OCI-LY7 (cell line): Measurements from ENCODE around the gene RMND5B. TPM values are rescaled to one million over a fixed set of nuclear protein-coding genes. Genes with fewer than 3 reads are reported as not detected.

Experiments
- BruUV-seq: library from RNA; stranded (reverse); fragments of 400-500 nt; replicated peaks from 2 replicates; lab custom pipeline; 2021; lab: Mats Ljungman, UMichigan
- CTCF ChIA-PET: fragments of 300-600 bp; sonication (Branson Sonifier 250); formaldehyde crosslinking; loops from one replicate; lab custom pipeline; 2022; ENCODE audit warnings: antibody characterized with exemption; ENCODE audit not compliant: unreplicated experiment; lab: Charles Lee
- POLR2A ChIA-PET: fragments of 300-600 bp; sonication (Branson Sonifier 250); formaldehyde crosslinking; loops from one replicate; lab custom pipeline; 2022; ENCODE audit warnings: antibody characterized with exemption; lab: Charles Lee
- DNase-seq: peaks from one replicate; pipeline ENCODE4 v3.0.0-alpha.2; 2015; ENCODE audit warnings: low spot score
- H2AFZ ChIP-seq: fragments of 200-600 bp; sonication (generic), shearing (Covaris generic); 2 replicates; pipeline ENCODE4 v1.6.1; 2014; ENCODE audit warnings: mild to moderate bottlenecking, antibody characterized with exemption, low read length, moderate library complexity
- H3K27ac ChIP-seq: fragments of 200-600 bp; sonication (generic); 2 replicates; pipeline ENCODE4 v1.5.1; 2014; ENCODE audit warnings: mixed run types, low read depth, mild to moderate bottlenecking, moderate library complexity, low read length, inconsistent platforms; ENCODE audit not compliant: poor library complexity, severe bottlenecking
- H3K36me3 ChIP-seq: fragments of 200-600 bp; sonication (generic); 2 replicates; pipeline ENCODE4 v1.6.1; 2014; ENCODE audit warnings: mild to moderate bottlenecking, antibody characterized with exemption, low read length, moderate library complexity, mixed read lengths; ENCODE audit not compliant: insufficient read depth
- H3K4me1 ChIP-seq: fragments of 200-600 bp; sonication (generic); 2 replicates; pipeline ENCODE4 v1.5.1; 2014; ENCODE audit warnings: mild to moderate bottlenecking, low read length; ENCODE audit not compliant: insufficient read depth, poor library complexity, severe bottlenecking
- H3K4me2 ChIP-seq: fragments of 200-600 bp; sonication (generic); 2 replicates; pipeline ENCODE4 v1.6.1; 2014; ENCODE audit warnings: mild to moderate bottlenecking, low read length
- H3K4me3 ChIP-seq: fragments of 200-600 bp; sonication (generic); 2 replicates; pipeline ENCODE4 v1.5.1; 2014; ENCODE audit warnings: mild to moderate bottlenecking, low read depth, low read length; ENCODE audit not compliant: poor library complexity, severe bottlenecking
- H3K79me2 ChIP-seq: fragments of 200-600 bp; sonication (generic); 2 replicates; pipeline ENCODE4 v1.6.1; 2016; ENCODE audit warnings: low read depth, mild to moderate bottlenecking, low read length, moderate library complexity, mixed read lengths; ENCODE audit not compliant: insufficient read depth
- H3K9me2 ChIP-seq: fragments of 200-600 bp; sonication (generic); 2 replicates; pipeline ENCODE4 v1.6.1; 2016; ENCODE audit warnings: mild to moderate bottlenecking, low read length, mixed read lengths; ENCODE audit not compliant: insufficient read depth
- H3K9me3 ChIP-seq: fragments of 200-600 bp; sonication (generic); 2 replicates; pipeline ENCODE4 v1.6.1; 2014; ENCODE audit warnings: mild to moderate bottlenecking, mixed run types, low read length, mixed read lengths
- H4K20me1 ChIP-seq: fragments of 200-600 bp; sonication (generic); 2 replicates; pipeline ENCODE4 v1.6.1; 2014; ENCODE audit warnings: mild to moderate bottlenecking, antibody characterized with exemption, low read length, moderate library complexity, mixed read lengths; ENCODE audit not compliant: insufficient read depth
- EZH2phosphoT487 ChIP-seq: fragments of 200-600 bp; sonication (generic); IDR thresholded peaks from 2 replicates; pipeline ENCODE4 v1.6.1; 2018; ENCODE audit warnings: low read depth, borderline replicate concordance, mild to moderate bottlenecking, mixed run types, antibody characterized with exemption, low read length, moderate library complexity, mixed read lengths
- intact Hi-C: fragments of 100-400 bp; cut with micrococcal nuclease; formaldehyde crosslinking; loops from one replicate; pipeline ENCODE4 v1.10.0; 2022; ENCODE audit not compliant: unreplicated experiment
- total RNA-seq, 2 experiments: library from RNA; depleted of rRNA in 1 of 2; stranded (reverse); fragments of >200 nt in 1 of 2; shearing (Covaris generic) in 1 of 2; gene quantifications; 2 replicates each; pipeline ENCODE4 v1.2.3, GENCODE V29; 2014 to 2022
- TF ChIP-seq, protein P1 (sequence below): fragments of 200-600 bp; sonication (generic); conservative IDR thresholded peaks from 2 replicates; pipeline ENCODE4 v1.5.1; 2014; ENCODE audit warnings: mild to moderate bottlenecking, antibody characterized with exemption, low read length, moderate library complexity, mixed read lengths

The RMND5B gene
- total RNA-seq, 2 experiments from 2014 or later, result 63.2 to 68.3 TPM

DNA sequence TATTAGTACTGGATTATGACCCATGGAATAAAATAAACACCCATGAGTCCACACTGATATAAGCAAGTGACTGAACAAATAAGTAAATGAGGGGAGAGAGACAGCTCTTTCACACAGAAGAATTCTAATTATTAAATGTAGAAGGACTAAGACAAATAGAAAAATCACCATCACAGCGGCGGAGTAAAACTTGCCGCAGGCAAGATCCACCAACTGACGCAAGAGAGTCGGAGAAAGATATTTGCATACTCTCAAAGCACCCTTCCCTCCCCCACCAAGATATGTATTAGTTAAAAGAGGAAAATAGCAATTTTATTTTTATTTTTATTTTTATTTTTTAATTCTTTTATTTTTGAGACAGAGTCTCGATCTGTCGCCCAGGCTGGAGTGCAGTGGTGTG, 32.1 kb upstream of the RMND5B start:
- CTCF ChIA-PET, result no interaction called here

DNA sequence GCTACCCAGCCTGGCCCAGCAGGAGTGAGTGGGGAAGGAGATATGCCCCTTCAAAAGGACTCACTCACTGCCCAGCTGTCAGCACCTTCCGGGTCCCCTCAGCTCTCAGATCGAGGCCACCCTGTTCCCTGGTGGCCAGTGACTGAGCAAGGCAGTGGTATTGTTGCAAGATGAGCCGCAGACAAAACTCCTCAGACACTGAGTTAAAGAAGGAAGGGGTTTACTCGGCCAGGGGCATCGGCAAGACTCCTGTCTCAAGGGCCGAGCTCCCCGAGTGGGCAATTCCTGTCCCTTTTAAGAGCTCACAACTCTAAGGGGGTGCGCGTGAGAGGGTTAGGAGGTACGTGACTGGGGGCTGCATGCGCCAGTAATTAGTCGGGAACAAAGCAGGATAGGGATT, 27.2 kb upstream of the RMND5B start:
- no peak for TF ChIP-seq EZH2phosphoT487
- TF ChIP-seq, protein P1, sequence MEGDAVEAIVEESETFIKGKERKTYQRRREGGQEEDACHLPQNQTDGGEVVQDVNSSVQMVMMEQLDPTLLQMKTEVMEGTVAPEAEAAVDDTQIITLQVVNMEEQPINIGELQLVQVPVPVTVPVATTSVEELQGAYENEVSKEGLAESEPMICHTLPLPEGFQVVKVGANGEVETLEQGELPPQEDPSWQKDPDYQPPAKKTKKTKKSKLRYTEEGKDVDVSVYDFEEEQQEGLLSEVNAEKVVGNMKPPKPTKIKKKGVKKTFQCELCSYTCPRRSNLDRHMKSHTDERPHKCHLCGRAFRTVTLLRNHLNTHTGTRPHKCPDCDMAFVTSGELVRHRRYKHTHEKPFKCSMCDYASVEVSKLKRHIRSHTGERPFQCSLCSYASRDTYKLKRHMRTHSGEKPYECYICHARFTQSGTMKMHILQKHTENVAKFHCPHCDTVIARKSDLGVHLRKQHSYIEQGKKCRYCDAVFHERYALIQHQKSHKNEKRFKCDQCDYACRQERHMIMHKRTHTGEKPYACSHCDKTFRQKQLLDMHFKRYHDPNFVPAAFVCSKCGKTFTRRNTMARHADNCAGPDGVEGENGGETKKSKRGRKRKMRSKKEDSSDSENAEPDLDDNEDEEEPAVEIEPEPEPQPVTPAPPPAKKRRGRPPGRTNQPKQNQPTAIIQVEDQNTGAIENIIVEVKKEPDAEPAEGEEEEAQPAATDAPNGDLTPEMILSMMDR, result no peak
- H3K9me2 ChIP-seq, result no peaks in the 10 kb centered on the region
- no peaks in the 10 kb centered on the region for H3K36me3 ChIP-seq
- ChIA-PET CTCF (interaction anchor here (0.9 kb wide), 1 partner anchor 34 kb away, joined by 3 read pairs; no protein-coding TSS in a partner anchor), POLR2A (no interaction called here)
- H3K4me2 ChIP-seq, result no peak overlapping the region
- intact Hi-C loops, result no loop called here
- H3K4me1 ChIP-seq, result peaks cover 20% of the 10 kb centered on the region
- no peaks in the 10 kb centered on the region for H3K9me3 ChIP-seq
- H3K27ac ChIP-seq, result no peak overlapping the region
- no peaks in the 10 kb centered on the region for H4K20me1 ChIP-seq
- no peak overlapping the region for H2AFZ ChIP-seq
- no peaks in the 10 kb centered on the region for H3K79me2 ChIP-seq
- no peak overlapping the region for H3K4me3 ChIP-seq
- no peak for DNase-seq
- BruUV-seq, result no TSS peak

More for the DNA sequence above, 32.1 kb upstream of the RMND5B start:
- no peak overlapping the region for H3K4me2 ChIP-seq
- no peaks in the 10 kb centered on the region for H3K9me3 ChIP-seq
- intact Hi-C loops, result no loop called here
- no peak overlapping the region for H3K4me3 ChIP-seq
- no peak overlapping the region for H2AFZ ChIP-seq
- BruUV-seq, result no TSS peak
- no peak for DNase-seq
- H3K4me1 ChIP-seq, result peaks cover 10% of the 10 kb centered on the region
- no peak overlapping the region for H3K27ac ChIP-seq
- TF ChIP-seq, protein P1, result no peak
- no peak for TF ChIP-seq EZH2phosphoT487
- no peaks in the 10 kb centered on the region for H3K36me3 ChIP-seq
- no peaks in the 10 kb centered on the region for H4K20me1 ChIP-seq
- H3K9me2 ChIP-seq, result no peaks in the 10 kb centered on the region
- no peaks in the 10 kb centered on the region for H3K79me2 ChIP-seq
- POLR2A ChIA-PET, result no interaction called here

DNA sequence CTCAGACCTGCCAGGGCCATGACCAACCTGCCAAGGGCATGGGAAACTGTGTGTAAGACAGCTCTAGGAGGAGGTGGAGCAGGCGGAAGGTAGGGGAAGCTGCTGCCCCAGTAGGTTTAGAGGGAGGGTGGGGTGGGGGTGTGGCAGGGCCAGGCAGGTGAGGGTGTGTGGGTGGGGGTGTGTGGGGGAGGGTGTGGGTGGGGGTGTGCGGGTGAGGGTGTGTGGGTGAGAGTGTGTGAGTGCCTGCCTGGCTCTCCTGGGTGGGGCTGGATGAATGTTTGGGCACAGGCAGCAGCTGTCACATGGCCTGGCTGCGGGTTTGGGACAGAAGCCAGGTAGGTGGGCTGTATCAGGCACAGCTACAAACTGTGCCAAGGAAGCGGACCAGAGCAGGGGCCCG, 26.3 kb upstream of the RMND5B start:
- intact Hi-C loops, result no loop called here
- BruUV-seq, result no TSS peak
- H4K20me1 ChIP-seq, result no peaks in the 10 kb centered on the region
- no peaks in the 10 kb centered on the region for H3K79me2 ChIP-seq
- H3K9me3 ChIP-seq, result no peaks in the 10 kb centered on the region
- no peak for DNase-seq
- no peaks in the 10 kb centered on the region for H3K9me2 ChIP-seq
- no peak overlapping the region for H3K27ac ChIP-seq
- CTCF ChIA-PET, result no interaction called here
- POLR2A ChIA-PET, result no interaction called here
- H3K36me3 ChIP-seq, result no peaks in the 10 kb centered on the region
- no peak overlapping the region for H3K4me3 ChIP-seq
- H3K4me1 ChIP-seq, result peaks cover 27% of the 10 kb centered on the region
- no peak overlapping the region for H2AFZ ChIP-seq
- TF ChIP-seq EZH2phosphoT487, result no peak
- TF ChIP-seq, protein P1, result no peak
- H3K4me2 ChIP-seq, result no peak overlapping the region
